Activated CD4-positive, alpha-beta T cell treated with anti-CD3 and anti-CD28 coated beads for 36 hours (primary cell): ENCODE measurements around the gene HOXA9. TPM values are rescaled to one million over a fixed set of nuclear protein-coding genes. Genes with fewer than 3 reads are reported as not detected.
A peak's percentile ranks its signal among the peaks of the same experiment; 100 is the strongest.

Experiments
- ATAC-seq: fragments of 200-7000 bp; cut with Tn5 transposase; one replicate; pipeline ENCODE4 v1.10.0; 2021; ENCODE audit warnings: mild to moderate bottlenecking, moderate library complexity
- CTCF ChIA-PET: fragments of 350-600 bp; sonication (Branson Sonifier 250); formaldehyde crosslinking; loops from one replicate; lab custom pipeline; 2021; ENCODE audit warnings: antibody characterized with exemption; lab: Charles Lee
- POLR2A ChIA-PET: fragments of 350-600 bp; sonication (Branson Sonifier 250); formaldehyde crosslinking; loops from one replicate; lab custom pipeline; 2021; ENCODE audit warnings: antibody characterized with exemption, inconsistent platforms; lab: Charles Lee
- DNase-seq: peaks from one replicate; pipeline ENCODE4 v3.0.0-alpha.2; 2020
- H3K27ac Mint-ChIP-seq: one replicate; pipeline ENCODE4 v1.8.0; 2021; ENCODE audit warnings: mixed read lengths
- H3K27me3 Mint-ChIP-seq: one replicate; pipeline ENCODE4 v1.8.0; 2021; ENCODE audit warnings: mixed read lengths
- H3K36me3 Mint-ChIP-seq: one replicate; pipeline ENCODE4 v1.8.0; 2021; ENCODE audit warnings: low read depth, mixed read lengths
- H3K4me1 Mint-ChIP-seq: one replicate; pipeline ENCODE4 v1.8.0; 2021; ENCODE audit warnings: mixed read lengths
- H3K4me3 Mint-ChIP-seq: one replicate; pipeline ENCODE4 v1.8.0; 2021; ENCODE audit warnings: mild to moderate bottlenecking, moderate library complexity, mixed read lengths
- H3K9me3 Mint-ChIP-seq: one replicate; pipeline ENCODE4 v1.8.0; 2021; ENCODE audit warnings: low read depth, mixed read lengths
- intact Hi-C, 2 experiments: fragments of 100-400 bp; cut with DNase I in 1 of 2; cut with micrococcal nuclease in 1 of 2; formaldehyde crosslinking; loops; one replicate each; pipeline versions ENCODE4 v1.14.2 to v1.15.1; 2022 to 2024; cut with DNase I, micrococcal nuclease
- total RNA-seq, 2 experiments: library from RNA; stranded (reverse); gene quantifications; one replicate each; pipeline ENCODE4 v1.2.3, GENCODE V29; 2021

The HOXA9 gene
- total RNA-seq, 2 experiments from 2014 or later, result not detected

DNA sequence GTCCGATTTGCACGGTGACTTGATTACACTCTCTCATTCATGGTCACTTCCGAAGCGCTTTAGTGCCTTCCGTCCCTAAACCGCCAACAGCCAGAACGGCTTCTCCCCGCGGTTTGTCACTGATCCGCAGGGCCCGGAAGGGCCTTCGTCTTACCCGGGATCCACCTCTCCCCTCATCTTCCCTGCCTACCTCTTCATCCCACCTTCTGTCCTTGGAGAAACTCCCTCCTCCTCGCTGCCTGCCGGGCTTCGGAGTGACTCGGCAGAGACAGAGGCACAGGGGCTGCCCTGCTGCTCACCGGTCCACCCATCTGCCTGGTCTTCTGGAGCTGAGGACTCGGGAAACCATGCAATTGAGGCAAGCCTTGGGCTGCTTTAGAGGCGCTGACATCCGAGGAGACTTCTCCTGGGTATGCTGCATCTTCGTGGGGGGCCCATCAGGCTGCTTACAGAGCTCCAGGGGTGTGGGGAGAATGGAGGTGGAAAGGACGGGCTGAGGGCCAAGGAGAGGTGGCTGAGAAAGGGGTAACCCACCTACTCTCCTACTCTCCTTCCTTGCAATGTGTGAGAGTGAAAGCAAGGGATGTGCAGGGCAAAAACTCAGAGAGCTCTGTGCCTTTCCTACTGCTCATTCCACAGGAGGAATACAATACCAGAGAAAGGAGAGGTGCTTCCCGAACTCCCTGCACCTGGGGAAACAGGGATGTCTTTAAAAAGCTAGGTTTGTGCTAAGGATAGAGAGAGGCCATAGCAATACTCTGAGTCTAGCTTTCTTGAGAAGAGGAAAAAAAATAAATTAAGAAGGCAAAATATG is 20.7 kb upstream of the HOXA9 start:
- DNase-seq (no peak), ATAC-seq (no peak)
- Mint-ChIP-seq H3K27me3 (peaks cover 72% of the 10 kb centered on the region), H3K4me1 (peaks cover 37% of the 10 kb centered on the region), H3K4me3 (peak overlapping the region; percentile 69), H3K36me3 (no peaks in the 10 kb centered on the region), H3K27ac (no peak overlapping the region), H3K9me3 (no peaks in the 10 kb centered on the region)
- CTCF ChIA-PET, result interaction anchor here (0.5 to 3.2 kb wide), 7 partner anchors 9 to 1230 kb away, joined by 3 to 22 read pairs (median 3); no protein-coding TSS in a partner anchor
- intact Hi-C loops, result loop anchor here (2.0 to 5.0 kb wide), 3 partner anchors 15 to 34 kb away; partner anchors contain the start of genes HOXA3 (in 2 of the 2) and HOXA13 (in 1 of the 2)
- POLR2A ChIA-PET, result interaction anchor here (0.7 kb wide), 1 partner anchor 137 kb away, joined by 3 read pairs; no protein-coding TSS in a partner anchor

GRCh38 chr7:27185013-27185853 is 19.9 kb upstream of the HOXA9 start, which contains the start of gene HOXA11:
TSS of gene HOXA11 (minus strand) at chr7:27185232. CDS start at chr7:27185144, 88 bp downstream.
- POLR2A ChIA-PET, result interaction anchor here (0.7 kb wide), 2 partner anchors 9 to 138 kb away, joined by 3 to 5 read pairs; no protein-coding TSS in a partner anchor
- DNase-seq (no peak), ATAC-seq (no peak)
- peaks cover 37% of the 10 kb centered on the region for H3K4me1 Mint-ChIP-seq
- CTCF ChIA-PET, result interaction anchor here (0.5 to 3.2 kb wide), 7 partner anchors 10 to 979 kb away, joined by 3 to 22 read pairs (median 3); no protein-coding TSS in a partner anchor
- H3K4me3 Mint-ChIP-seq, result peak within 1 kb of the TSS; percentile 69
- intact Hi-C loops, result loop anchor here (2.0 to 5.0 kb wide), 2 partner anchors 16 to 33 kb away; partner anchors contain the start of gene HOXA3 (in 2 of the 2)
- peak within 1 kb of the TSS; percentile 6 for H3K27ac Mint-ChIP-seq
- H3K27me3 Mint-ChIP-seq, result peaks cover 70% of the 10 kb centered on the region
- H3K9me3 Mint-ChIP-seq, result no peaks in the 10 kb centered on the region
- H3K36me3 Mint-ChIP-seq, result no peaks in the 10 kb centered on the region

DNA sequence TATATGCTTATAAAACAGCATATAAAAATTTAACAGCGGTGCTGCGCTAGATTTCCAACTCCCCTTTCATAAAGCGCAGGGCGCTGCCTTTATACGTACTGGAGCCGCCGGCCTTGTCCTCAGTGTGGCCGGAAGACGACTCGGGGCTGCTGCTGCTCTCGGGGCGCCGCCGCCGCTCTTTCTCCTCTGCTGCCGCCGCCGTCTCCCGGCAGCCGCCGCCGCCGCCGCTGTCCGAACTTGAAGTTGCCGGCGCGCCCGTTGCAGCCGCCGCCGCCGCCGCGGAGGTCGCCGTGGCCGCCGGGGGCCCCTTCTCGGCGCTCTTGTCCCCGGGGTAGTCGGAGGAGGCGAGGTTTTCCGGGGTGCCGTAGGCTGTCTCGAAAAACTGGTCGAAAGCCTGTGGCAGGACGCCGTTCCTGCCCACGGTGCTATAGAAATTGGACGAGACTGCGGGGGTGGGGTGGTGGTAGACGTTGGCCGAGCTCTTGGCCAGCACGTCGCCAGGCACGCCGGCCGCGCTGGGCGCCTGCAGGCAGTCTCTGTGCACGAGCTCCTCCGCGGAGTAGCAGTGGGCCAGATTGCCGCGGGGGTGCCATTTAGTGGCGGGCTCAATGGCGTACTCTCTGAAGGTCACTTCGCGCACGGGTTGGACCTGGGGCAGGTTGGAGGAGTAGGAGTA is 19.1 kb upstream of the HOXA9 start:
- CTCF ChIA-PET, result interaction anchor here (0.5 to 1.8 kb wide), 8 partner anchors 11 to 896 kb away, joined by 3 to 11 read pairs (median 3); no protein-coding TSS in a partner anchor
- DNase-seq (no peak), ATAC-seq (peak; percentile 33)
- peaks cover 67% of the 10 kb centered on the region for H3K27me3 Mint-ChIP-seq
- peaks cover 41% of the 10 kb centered on the region for H3K4me1 Mint-ChIP-seq
- POLR2A ChIA-PET, result interaction anchor here (0.7 kb wide), 1 partner anchor 8 kb away, joined by 5 read pairs; no protein-coding TSS in a partner anchor
- H3K36me3 Mint-ChIP-seq, result no peaks in the 10 kb centered on the region
- intact Hi-C loops, result loop anchor here (1.0 to 5.0 kb wide), 3 partner anchors 16 to 32 kb away; partner anchors contain the start of gene HOXA3 (in 2 of the 2)
- H3K9me3 Mint-ChIP-seq, result no peaks in the 10 kb centered on the region
- peak overlapping the region; percentile 6 for H3K27ac Mint-ChIP-seq
- peak overlapping the region; percentile 69 for H3K4me3 Mint-ChIP-seq

- DNase-seq (no peak), ATAC-seq (no peak)
- peak overlapping the region; percentile 69 for H3K4me3 Mint-ChIP-seq
- H3K9me3 Mint-ChIP-seq, result no peaks in the 10 kb centered on the region
- H3K4me1 Mint-ChIP-seq, result peaks cover 40% of the 10 kb centered on the region
- no peaks in the 10 kb centered on the region for H3K36me3 Mint-ChIP-seq
- POLR2A ChIA-PET, result no interaction called here
- intact Hi-C loops, result loop anchor here (1.0 to 2.0 kb wide), 2 partner anchors 15 to 18 kb away; no protein-coding TSS in a partner anchor
- H3K27ac Mint-ChIP-seq, result no peak overlapping the region
- H3K27me3 Mint-ChIP-seq, result peaks cover 71% of the 10 kb centered on the region
- CTCF ChIA-PET, result interaction anchor here (0.5 to 1.8 kb wide), 5 partner anchors 12 to 1806 kb away, joined by 3 to 11 read pairs (median 3); no protein-coding TSS in a partner anchor
Observed at GRCh38 chr7:27183682-27184336, 18.5 kb upstream of the HOXA9 start.

GRCh38 chr7:27182861-27183681 is 17.7 kb upstream of the HOXA9 start:
- intact Hi-C loops, result no loop called here
- CTCF ChIA-PET, result interaction anchor here (0.5 to 1.8 kb wide), 5 partner anchors 13 to 1807 kb away, joined by 3 to 11 read pairs (median 3); partner anchors contain the start of gene HOXA7
- peaks cover 66% of the 10 kb centered on the region for H3K27me3 Mint-ChIP-seq
- POLR2A ChIA-PET, result no interaction called here
- DNase-seq (no peak), ATAC-seq (no peak)
- no peak overlapping the region for H3K27ac Mint-ChIP-seq
- no peaks in the 10 kb centered on the region for H3K36me3 Mint-ChIP-seq
- no peaks in the 10 kb centered on the region for H3K9me3 Mint-ChIP-seq
- H3K4me3 Mint-ChIP-seq, result no peak overlapping the region
- peaks cover 33% of the 10 kb centered on the region for H3K4me1 Mint-ChIP-seq

GRCh38 chr7:27182285-27182841 is 17.0 kb upstream of the HOXA9 start:
- H3K36me3 Mint-ChIP-seq, result no peaks in the 10 kb centered on the region
- no peak overlapping the region for H3K27ac Mint-ChIP-seq
- intact Hi-C loops, result no loop called here
- ChIA-PET CTCF (interaction anchor here (0.7 to 1.2 kb wide), 5 partner anchors 14 to 1290 kb away, joined by 3 to 4 read pairs (median 3); partner anchors contain the start of gene HOXA7), POLR2A (no interaction called here)
- H3K4me3 Mint-ChIP-seq, result no peak overlapping the region
- H3K9me3 Mint-ChIP-seq, result no peaks in the 10 kb centered on the region
- H3K27me3 Mint-ChIP-seq, result peaks cover 65% of the 10 kb centered on the region
- H3K4me1 Mint-ChIP-seq, result peaks cover 27% of the 10 kb centered on the region
- no peak for DNase-seq
- ATAC-seq, result no peak

GRCh38 chr7:27181795-27182275 is 16.5 kb upstream of the HOXA9 start:
- Mint-ChIP-seq H3K36me3 (no peaks in the 10 kb centered on the region), H3K9me3 (no peaks in the 10 kb centered on the region), H3K27ac (no peak overlapping the region), H3K27me3 (peaks cover 60% of the 10 kb centered on the region), H3K4me1 (peaks cover 25% of the 10 kb centered on the region), H3K4me3 (no peak overlapping the region)
- ChIA-PET POLR2A (no interaction called here), CTCF (interaction anchor here (0.7 to 1.2 kb wide), 5 partner anchors 14 to 1289 kb away, joined by 3 to 4 read pairs (median 3); partner anchors contain the start of gene HOXA7)
- intact Hi-C loops, result no loop called here
- DNase-seq (no peak), ATAC-seq (no peak)

DNA sequence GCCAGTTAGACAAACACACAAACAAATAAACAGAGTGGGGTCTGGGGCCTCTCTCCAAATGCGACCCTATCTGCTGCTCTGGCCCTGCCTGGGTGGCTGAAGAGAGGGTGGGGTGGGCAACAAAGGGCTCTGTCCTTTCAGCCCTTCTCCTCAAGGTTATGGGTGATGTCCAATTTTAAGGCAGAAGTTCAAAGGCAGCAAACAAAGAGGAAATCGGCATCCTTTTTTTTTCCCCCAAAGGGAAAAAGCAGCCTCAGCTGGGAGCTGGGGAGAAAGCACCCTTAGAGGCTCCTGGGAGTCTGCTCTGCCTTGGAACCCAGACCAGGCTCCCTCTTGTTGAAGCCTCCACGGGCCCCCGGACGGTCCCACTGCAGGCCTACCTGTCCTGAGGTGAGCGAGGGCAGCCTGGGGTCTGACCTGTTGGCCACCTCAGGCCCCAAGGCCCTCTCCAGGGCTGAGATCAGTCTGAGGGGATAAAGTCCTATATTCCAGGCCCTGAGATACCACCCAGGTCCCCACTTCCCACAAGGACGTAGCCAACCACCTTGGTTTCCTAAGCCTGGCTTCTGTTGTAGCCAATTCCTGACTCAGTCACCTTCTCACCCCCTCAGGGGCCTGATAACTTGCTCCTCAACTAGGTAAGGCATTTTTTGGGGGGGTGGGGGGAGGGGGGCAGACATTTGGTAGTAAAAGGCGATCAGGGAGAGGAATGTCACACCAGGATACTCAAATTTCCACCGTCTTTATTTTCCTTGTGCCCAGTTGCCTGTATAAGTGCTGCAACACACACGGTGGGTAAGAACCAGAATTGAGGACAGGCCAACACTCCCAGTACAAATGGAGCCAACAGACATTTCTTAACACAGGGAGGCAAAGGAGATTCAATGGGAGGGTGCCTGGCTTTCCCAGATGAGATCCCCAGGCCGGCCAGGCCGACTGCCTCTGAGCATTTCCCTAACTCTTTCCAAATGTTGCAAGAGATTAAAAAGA is 15.4 kb upstream of the HOXA9 start:
- Mint-ChIP-seq H3K9me3 (no peaks in the 10 kb centered on the region), H3K27ac (no peak overlapping the region), H3K36me3 (no peaks in the 10 kb centered on the region), H3K27me3 (peaks cover 54% of the 10 kb centered on the region), H3K4me1 (peaks cover 20% of the 10 kb centered on the region), H3K4me3 (no peak overlapping the region)
- no peak for DNase-seq
- no peak for ATAC-seq
- ChIA-PET CTCF (interaction anchor here (0.6 to 2.3 kb wide), 23 partner anchors 9 to 1288 kb away, joined by 3 to 12 read pairs (median 4); partner anchors contain the start of gene EVX1), POLR2A (no interaction called here)
- intact Hi-C loops, result no loop called here
